ENCODE measurements around the gene ZNF638.

ZNF638 gene

DNA sequence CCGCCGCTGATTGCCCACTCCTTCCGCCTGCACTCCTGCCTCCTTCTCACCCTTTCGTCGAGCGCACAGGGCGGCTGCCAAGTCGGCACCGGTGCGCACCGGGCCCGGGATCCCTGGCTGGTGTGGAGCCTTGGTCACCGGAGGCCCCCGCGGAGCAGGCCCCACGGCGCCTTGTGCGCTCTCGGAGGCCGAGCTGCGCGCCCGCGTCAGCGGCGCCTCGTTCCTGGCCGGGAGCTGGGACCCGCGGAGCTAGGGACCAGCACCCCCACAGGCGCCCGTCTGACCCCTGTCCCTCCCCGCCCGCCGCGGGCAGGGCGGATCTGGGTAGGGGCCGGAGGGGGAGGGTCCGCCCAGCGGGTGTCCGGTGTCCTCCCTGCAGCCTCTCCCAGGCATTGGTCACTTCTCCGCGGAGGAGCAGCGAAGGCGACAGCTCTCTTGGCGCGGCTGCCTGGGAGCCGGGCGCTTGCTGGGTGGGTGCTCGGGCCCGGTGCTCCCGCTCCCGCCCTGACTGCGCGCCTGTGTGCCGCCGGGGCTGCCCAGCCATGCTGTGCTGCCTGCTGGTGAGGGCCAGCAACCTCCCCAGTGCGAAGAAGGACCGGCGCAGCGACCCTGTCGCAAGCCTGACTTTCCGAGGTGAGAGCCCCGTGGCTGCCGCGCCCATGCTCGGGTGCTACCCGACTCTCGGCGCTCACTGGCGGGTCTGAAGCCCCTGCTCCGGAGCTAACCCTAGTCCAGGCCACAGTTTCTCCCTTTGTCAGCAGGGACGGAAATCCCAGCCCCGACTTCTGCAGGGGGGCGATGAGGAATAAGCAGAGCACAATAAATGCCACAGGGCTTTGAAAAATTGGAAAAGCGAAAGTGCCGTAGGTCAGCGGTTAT lies 135.0 kb downstream of the ZNF638 start:
- Histone ChIP-seq H3K36me3 (ENCODE audit: insufficient read depth, low read length) (no peaks in the 10 kb centered on the region), H4K20me1 (ENCODE audit: insufficient read depth, low read length) (no peaks in the 10 kb centered on the region), H3K9me3 (ENCODE audit: low read length) (no peaks in the 10 kb centered on the region), H3K4me1 (ENCODE audit: insufficient read depth, low read length, severe bottlenecking) (no peaks in the 10 kb centered on the region), H3K4me3 (ENCODE audit: low read depth, low read length, poor library complexity, severe bottlenecking) (no peak overlapping the region), H3K27ac (ENCODE audit: low read depth, low read length, poor library complexity, severe bottlenecking) (no peak overlapping the region), H3K4me2 (ENCODE audit: low read length) (no peak overlapping the region), H3K9ac (ENCODE audit: low read length) (no peak overlapping the region), H3K9me2 (ENCODE audit: low read depth, low read length) (no peaks in the 10 kb centered on the region), H2AFZ (ENCODE audit: low read length) (no peak overlapping the region), H3K79me2 (ENCODE audit: insufficient read depth, low read length) (no peaks in the 10 kb centered on the region), H3F3A (ENCODE audit: insufficient read depth, low read length) (no peaks in the 10 kb centered on the region), H3K27me3 (ENCODE audit: insufficient read depth, low read length) (no peaks in the 10 kb centered on the region)
- TF ChIP-seq, protein P1, sequence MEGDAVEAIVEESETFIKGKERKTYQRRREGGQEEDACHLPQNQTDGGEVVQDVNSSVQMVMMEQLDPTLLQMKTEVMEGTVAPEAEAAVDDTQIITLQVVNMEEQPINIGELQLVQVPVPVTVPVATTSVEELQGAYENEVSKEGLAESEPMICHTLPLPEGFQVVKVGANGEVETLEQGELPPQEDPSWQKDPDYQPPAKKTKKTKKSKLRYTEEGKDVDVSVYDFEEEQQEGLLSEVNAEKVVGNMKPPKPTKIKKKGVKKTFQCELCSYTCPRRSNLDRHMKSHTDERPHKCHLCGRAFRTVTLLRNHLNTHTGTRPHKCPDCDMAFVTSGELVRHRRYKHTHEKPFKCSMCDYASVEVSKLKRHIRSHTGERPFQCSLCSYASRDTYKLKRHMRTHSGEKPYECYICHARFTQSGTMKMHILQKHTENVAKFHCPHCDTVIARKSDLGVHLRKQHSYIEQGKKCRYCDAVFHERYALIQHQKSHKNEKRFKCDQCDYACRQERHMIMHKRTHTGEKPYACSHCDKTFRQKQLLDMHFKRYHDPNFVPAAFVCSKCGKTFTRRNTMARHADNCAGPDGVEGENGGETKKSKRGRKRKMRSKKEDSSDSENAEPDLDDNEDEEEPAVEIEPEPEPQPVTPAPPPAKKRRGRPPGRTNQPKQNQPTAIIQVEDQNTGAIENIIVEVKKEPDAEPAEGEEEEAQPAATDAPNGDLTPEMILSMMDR (IDR thresholded peaks at IDR 0.05; ENCODE audit: low read length), result no peak
- no peak for TF ChIP-seq EZH2 (IDR thresholded peaks at IDR 0.05; ENCODE audit: borderline replicate concordance, low read length)

DNA sequence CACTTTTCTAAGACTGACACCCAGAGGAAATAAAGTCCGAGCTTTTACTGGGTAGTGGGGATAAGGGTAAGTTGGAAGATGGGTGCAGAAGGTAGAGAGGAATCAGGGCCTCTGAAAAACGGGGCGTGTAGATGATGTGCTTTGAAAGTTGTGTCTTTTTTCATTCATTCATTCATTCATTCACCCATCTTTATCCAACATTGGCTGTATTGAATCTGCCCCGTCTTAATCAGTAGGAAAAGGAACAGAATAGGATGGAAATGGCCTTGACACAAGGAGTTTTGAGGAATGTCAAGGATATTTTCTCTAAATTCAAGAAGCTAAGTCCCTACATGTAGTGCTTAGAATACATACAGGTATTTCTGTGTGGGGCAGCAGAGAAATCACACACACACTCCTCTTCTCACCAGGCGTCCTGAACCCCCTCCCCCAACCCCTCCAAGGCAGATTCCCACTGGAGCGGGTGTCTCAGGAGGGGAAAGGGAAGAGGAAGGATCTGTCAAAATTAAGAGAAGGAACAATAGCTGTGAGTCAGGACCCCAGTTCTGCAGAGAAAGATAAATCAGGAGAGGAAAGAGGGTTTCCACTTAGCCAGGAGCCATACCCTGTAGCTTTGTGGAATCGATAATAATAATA lies 135.7 kb downstream of the ZNF638 start:
- no peaks in the 10 kb centered on the region for H3K27me3 ChIP-seq (ENCODE audit: insufficient read depth, low read length)
- H3K9me3 ChIP-seq (ENCODE audit: low read length), result no peaks in the 10 kb centered on the region
- no peaks in the 10 kb centered on the region for H3K79me2 ChIP-seq (ENCODE audit: insufficient read depth, low read length)
- no peak overlapping the region for H2AFZ ChIP-seq (ENCODE audit: low read length)
- H3K4me3 ChIP-seq (ENCODE audit: low read depth, low read length, poor library complexity, severe bottlenecking), result no peak overlapping the region
- no peaks in the 10 kb centered on the region for H4K20me1 ChIP-seq (ENCODE audit: insufficient read depth, low read length)
- H3K9me2 ChIP-seq (ENCODE audit: low read depth, low read length), result no peaks in the 10 kb centered on the region
- H3K4me1 ChIP-seq (ENCODE audit: insufficient read depth, low read length, severe bottlenecking), result no peaks in the 10 kb centered on the region
- H3K4me2 ChIP-seq (ENCODE audit: low read length), result no peak overlapping the region
- H3K36me3 ChIP-seq (ENCODE audit: insufficient read depth, low read length), result no peaks in the 10 kb centered on the region
- H3F3A ChIP-seq (ENCODE audit: insufficient read depth, low read length), result no peaks in the 10 kb centered on the region
- TF ChIP-seq, protein P1 (IDR thresholded peaks at IDR 0.05; ENCODE audit: low read length), result no peak
- no peak for TF ChIP-seq EZH2 (IDR thresholded peaks at IDR 0.05; ENCODE audit: borderline replicate concordance, low read length)
- no peak overlapping the region for H3K9ac ChIP-seq (ENCODE audit: low read length)
- H3K27ac ChIP-seq (ENCODE audit: low read depth, low read length, poor library complexity, severe bottlenecking), result no peak overlapping the region

DNA sequence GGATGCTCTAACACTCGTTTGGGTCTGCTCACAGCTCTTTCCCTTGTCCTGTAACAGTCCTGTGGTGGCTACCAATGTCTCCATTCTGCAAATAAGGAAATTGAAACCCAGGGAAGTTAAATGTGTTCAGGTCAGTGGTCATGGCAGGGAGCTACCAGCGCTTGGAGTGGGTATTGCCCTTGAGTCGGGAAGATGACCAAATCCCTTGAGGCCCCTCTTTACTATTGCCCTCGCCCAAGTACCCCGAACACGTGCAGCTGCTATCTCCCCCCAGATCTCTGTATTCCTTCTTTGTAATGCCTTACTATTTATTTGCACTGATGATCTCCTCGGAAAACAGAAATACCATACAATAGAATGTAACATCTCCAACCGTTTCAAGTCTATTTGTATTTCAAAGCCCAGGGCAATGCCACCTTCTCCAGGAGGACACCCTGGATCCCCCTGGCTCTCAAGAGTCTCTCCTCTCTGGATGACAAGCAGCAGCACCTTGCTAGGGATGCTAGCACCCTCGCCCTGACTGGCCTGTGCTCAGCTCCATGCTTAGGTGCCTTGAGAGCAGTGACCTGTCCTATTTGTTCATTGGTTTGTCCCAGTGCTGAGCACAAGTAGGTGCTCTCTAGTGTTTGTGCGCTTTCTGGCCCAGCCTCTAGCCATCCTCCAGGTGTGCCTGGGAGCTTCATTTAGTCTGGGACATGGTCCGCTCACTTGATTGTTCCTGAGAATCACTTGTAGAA lies 136.9 kb downstream of the ZNF638 start:
- H3K9ac ChIP-seq (ENCODE audit: low read length), result no peak overlapping the region
- H3K4me1 ChIP-seq (ENCODE audit: insufficient read depth, low read length, severe bottlenecking), result no peaks in the 10 kb centered on the region
- no peaks in the 10 kb centered on the region for H3K9me3 ChIP-seq (ENCODE audit: low read length)
- H2AFZ ChIP-seq (ENCODE audit: low read length), result no peak overlapping the region
- no peaks in the 10 kb centered on the region for H4K20me1 ChIP-seq (ENCODE audit: insufficient read depth, low read length)
- no peaks in the 10 kb centered on the region for H3K9me2 ChIP-seq (ENCODE audit: low read depth, low read length)
- H3K4me3 ChIP-seq (ENCODE audit: low read depth, low read length, poor library complexity, severe bottlenecking), result no peak overlapping the region
- no peaks in the 10 kb centered on the region for H3F3A ChIP-seq (ENCODE audit: insufficient read depth, low read length)
- no peaks in the 10 kb centered on the region for H3K36me3 ChIP-seq (ENCODE audit: insufficient read depth, low read length)
- TF ChIP-seq, protein P1 (IDR thresholded peaks at IDR 0.05; ENCODE audit: low read length), result no peak
- TF ChIP-seq EZH2 (IDR thresholded peaks at IDR 0.05; ENCODE audit: borderline replicate concordance, low read length), result no peak
- no peak overlapping the region for H3K27ac ChIP-seq (ENCODE audit: low read depth, low read length, poor library complexity, severe bottlenecking)
- no peaks in the 10 kb centered on the region for H3K79me2 ChIP-seq (ENCODE audit: insufficient read depth, low read length)
- no peak overlapping the region for H3K4me2 ChIP-seq (ENCODE audit: low read length)
- no peaks in the 10 kb centered on the region for H3K27me3 ChIP-seq (ENCODE audit: insufficient read depth, low read length)

All from OCI-LY1 (cell line).